Gastroesophageal sphincter (tissue), 2 donors: ENCODE results near the gene PSPH.
"Not testable (repeated sequence)": the region's sequence is repeated elsewhere in the genome, so short reads cannot be mapped to it uniquely, and the experiment has no call there.

Experiments used
- POLR2A ChIP-seq, 2 donors: fragments of 450-650 bp; IDR thresholded peaks; one replicate each; pipeline ENCODE4 v1.6.1; 2017; ENCODE audit warnings: antibody characterized with exemption in 2 of 2, mild to moderate bottlenecking in 2 of 2, moderate library complexity in 1 of 2
- POLR2AphosphoS5 ChIP-seq: sonication (generic); formaldehyde crosslinking; IDR thresholded peaks from one replicate; pipeline ENCODE4 v1.6.1; 2017; ENCODE audit warnings: antibody characterized with exemption

GRCh38 chr7:56080726-56081435 lies 29.6 kb upstream of the PSPH start:
- TF ChIP-seq POLR2A (IDR thresholded peaks at IDR 0.05); POLR2AphosphoS5: not testable (repeated sequence)
